ENCODE results near the gene POTEJ.
"Not testable (repeated sequence)": the region's sequence is repeated elsewhere in the genome, so short reads cannot be mapped to it uniquely, and the experiment has no call there.

The POTEJ gene

GRCh38 chr2:130611140-130611539 is at the start of gene POTEJ:
TSS of gene POTEJ (plus strand) at chr2:130611440. CDS start at chr2:130611533, 93 bp downstream.
- not testable (repeated sequence) for DNase-seq (ENCODE audit: low read depth)

GRCh38 chr2:130566165-130566564 is 45.1 kb upstream of the POTEJ start:
- not testable (repeated sequence) for DNase-seq (ENCODE audit: low read depth)

DNA sequence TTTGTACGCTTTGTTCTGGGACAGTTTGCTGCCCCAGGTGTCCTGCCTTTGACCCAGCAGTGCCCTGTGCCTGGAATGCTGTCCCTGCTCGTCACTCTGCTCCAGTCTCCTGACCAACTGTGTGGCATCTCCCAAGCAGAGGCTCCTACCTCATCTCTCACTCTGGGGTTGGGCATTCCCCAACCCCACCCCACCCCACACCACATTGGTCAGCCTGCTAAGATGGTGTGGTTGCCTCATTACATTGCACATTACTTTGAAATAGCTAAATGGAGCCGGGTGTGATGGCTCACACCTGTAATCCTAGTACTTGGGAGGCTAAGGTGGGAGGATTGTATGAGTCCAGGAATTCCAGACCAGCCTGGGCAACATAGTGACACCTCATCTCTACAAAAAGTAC is 39.3 kb upstream of the POTEJ start:
- DNase-seq (ENCODE audit: low read depth) = not testable (repeated sequence)

DNA sequence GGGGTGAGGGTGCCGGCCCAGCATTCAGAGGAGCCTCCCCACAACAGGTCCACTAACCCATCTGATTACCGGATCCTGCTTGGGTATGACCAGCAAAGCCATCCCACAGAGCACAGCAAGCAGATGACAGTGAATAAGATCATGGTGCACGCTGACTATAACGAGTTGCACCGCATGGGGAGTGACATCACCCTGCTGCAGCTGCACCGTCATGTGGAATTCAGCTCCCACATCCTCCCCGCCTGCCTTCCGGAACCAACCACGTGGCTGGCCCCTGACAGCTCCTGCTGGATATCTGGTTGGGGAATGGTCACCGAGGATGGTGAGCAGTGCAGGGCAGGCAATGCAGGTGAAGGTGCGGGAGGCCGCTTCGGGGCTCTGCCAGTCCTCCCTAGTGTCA is 37.0 kb upstream of the POTEJ start:
- DNase-seq (ENCODE audit: low read depth) = not testable (repeated sequence)

- not testable (repeated sequence) for DNase-seq (ENCODE audit: low read depth)
Measured at GRCh38 chr2:130576209-130576784, 34.9 kb upstream of the POTEJ start.

DNA sequence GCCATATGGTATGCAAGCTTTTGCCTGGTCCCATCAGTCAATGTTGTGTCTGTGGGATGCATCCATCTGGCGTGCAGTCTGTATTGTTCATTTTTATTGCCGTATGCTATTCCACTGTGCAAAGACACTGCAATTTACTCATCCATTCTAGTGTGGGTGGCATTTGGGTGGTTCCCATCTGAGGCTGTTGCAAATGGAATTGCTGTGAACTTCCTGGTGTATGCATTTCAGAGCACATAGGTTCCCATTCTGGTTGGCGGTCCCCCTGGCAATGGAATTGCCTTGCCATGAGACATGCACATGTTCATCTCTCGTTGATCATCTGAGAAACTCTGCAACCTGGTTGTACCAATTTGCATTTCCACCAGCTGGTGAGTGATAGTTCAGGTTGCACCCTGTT is 33.7 kb upstream of the POTEJ start:
- DNase-seq (ENCODE audit: low read depth) = not testable (repeated sequence)

- not testable (repeated sequence) for DNase-seq (ENCODE audit: low read depth)
Measured at GRCh38 chr2:130579121-130579520, 32.1 kb upstream of the POTEJ start.

DNA sequence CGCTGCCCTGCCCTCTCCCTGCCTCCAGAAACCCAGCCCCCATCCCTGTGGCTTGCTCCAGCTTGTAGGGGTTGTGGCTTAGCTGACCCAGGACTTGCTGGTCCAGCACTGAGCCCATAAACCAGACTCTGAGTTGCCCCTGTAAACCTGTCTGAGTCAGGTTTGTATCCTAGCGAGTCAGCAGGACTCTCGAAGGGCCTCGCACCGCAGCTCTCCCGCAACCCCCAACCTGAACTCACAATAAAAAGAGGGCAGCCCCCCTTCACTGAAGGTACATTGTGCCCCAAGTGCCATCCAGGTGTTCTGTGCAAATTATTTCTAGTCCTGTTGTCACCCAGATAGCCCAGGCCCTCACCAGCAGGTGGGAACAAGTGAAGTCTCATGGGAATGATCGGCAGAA is 29.7 kb upstream of the POTEJ start:
- DNase-seq (ENCODE audit: low read depth) = not testable (repeated sequence)

- not testable (repeated sequence) for DNase-seq (ENCODE audit: low read depth)
Measured at GRCh38 chr2:130582970-130583369, 28.3 kb upstream of the POTEJ start.

- not testable (repeated sequence) for DNase-seq (ENCODE audit: low read depth)
Measured at GRCh38 chr2:130583582-130583981, 27.7 kb upstream of the POTEJ start.

DNA sequence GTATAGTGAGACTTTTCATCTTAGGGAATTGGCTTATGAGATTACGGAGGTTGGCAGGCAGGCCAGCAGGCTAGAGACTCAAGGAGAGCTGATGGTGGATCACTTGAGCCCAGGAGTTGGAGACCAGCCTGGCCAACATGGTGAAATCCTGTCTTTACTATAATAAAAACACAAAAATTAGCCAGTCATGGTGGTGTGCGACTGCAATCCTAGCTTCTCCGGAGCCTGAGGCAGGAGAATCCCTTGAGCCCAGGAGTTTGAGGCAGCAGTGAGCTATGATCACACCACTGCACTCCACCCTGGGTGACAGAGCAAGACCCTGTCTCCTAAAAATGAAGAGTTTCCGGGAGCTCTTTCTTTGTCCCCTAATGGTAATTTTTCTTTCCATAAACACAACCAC is 26.5 kb upstream of the POTEJ start:
- DNase-seq (ENCODE audit: low read depth) = not testable (repeated sequence)

DNA sequence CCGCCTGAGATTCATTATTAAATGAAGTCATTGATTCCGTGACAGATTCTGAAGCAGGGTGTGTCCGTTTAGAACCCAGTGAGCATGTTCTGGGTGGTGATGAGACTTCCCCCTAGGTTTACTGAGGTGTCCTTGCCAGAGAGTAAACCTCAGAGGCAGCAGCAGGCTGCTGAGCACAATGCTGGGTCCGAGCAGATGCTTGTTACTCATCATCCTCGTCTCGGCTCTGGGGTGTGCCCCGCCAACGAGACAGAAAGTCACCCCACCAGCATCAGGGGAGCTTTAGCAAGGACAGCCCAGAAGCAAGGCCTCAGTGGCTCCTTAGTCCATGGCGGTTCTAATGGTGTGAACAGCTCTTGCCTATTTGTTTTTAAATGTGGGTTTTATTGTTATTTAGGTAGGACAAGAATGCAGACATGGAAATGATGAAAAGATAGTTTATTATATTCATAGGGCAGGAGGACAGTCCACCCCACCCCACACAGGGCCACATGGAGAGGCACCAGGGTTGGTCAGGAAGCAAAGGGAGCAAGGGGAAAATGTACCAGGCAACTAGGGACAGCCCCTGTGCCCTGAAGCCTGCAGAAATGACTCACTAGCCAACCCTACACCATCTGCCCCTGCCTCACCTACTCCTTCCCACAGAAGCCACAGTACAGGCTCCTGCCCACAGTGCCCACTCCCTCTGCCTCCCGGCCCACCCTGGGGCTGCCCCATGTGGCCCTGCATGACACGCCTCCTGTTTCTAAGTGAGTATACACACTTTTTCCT is 22.4 kb upstream of the POTEJ start:
- DNase-seq (ENCODE audit: low read depth) = not testable (repeated sequence)

DNA sequence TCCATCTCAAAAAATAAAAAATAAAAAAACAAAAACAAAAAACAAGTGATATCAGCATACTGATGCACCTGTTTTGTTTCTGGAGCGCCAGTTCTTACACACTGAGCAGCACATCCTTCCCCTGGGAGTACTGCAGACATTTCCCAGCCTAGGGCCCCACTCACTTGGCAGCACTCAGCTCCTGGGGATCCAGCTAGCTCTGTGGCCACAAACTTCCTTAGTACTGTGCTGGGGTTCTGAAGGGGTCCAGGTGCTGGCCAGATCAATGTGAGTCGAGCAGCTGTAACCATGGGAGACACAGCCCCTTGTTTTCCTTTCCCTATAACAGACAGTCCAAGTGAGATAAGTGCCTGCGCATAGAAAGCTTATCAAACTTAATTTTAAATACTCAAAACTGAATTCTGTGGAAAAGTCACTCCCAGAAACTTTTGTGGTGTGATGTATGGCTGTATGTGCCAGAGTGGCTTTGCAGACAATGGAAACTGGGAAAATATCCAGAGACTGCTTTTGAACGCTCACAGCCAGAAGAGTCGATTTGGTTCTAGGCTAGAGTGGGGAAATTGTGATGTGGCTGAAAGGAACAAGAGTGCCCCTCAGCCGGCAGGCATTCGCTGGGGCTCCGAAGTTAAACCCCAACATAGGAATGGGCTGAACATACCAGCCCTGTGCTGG is 20.9 kb upstream of the POTEJ start:
- not testable (repeated sequence) for DNase-seq (ENCODE audit: low read depth)

- not testable (repeated sequence) for DNase-seq (ENCODE audit: low read depth)
Measured at GRCh38 chr2:130590842-130591359, 20.3 kb upstream of the POTEJ start.

GRCh38 chr2:130592791-130593414 is 18.3 kb upstream of the POTEJ start:
- DNase-seq (ENCODE audit: low read depth) = not testable (repeated sequence)

DNA sequence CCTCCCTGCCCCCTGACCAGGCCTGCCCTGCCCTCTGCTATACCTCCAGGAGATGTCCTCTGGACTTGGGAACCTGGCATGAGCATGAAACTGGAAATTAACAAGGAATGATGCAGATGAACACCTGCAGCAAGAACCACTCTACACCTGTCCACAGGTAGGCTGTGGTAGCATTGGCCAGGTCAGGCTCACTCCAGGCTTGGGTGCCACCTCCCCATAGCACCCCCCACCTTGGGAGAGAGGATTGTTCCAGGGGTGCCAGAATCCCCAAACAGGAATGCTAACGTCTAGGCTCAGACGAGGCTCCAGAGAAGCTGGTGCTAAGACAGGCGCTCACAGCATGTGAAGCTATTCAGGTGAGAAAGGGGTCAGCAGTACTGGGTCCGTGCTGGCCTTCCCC is 17.2 kb upstream of the POTEJ start:
- not testable (repeated sequence) for DNase-seq (ENCODE audit: low read depth)

DNA sequence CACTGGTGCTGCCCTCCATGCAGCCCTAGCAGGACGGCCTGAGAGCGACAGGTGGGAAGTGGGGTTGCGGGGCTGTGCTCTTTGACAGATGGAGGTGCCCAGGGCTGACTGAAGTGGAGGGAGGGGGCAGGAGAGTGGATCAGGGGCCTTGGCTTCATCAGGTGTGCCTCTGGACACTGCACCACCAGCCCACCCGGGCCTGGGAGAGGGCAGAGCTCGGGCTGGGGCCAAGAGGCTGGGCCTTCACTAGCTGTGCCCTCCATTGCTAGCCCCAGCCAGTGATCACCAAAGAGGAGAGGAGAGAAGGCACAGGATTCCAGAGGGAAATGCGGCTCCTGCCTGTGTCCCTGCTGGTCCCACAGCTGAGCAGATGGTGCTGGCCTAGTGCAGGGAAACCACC is 14.5 kb upstream of the POTEJ start:
- DNase-seq (ENCODE audit: low read depth) = not testable (repeated sequence)

GRCh38 chr2:130597994-130598393 is 13.2 kb upstream of the POTEJ start:
- DNase-seq (ENCODE audit: low read depth) = not testable (repeated sequence)

DNA sequence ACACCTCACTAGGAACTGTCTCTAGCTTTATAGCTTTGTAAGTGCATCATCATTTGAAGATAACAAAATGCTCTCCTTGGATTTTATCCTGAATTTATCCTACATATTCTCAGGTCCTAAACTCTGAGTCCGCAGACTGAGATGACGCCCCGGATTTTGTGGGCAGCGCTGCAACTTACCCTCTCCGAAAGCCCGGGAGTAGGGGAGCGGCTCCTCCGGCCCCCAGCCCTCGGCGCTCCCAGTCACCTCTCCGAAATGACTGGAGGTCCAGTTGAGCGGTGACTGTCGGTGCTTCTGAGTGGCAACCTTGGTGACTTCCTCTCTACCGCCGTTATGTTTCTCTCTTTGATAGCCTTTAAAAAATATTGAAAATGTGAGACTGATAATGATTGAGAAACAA is 12.8 kb upstream of the POTEJ start:
- not testable (repeated sequence) for DNase-seq (ENCODE audit: low read depth)

- DNase-seq (ENCODE audit: low read depth) = not testable (repeated sequence)
Measured at GRCh38 chr2:130599393-130599792, 11.8 kb upstream of the POTEJ start, which contains the start of gene CFC1. TSS of gene CFC1 (minus strand) at chr2:130599575. CDS start at chr2:130599287, 288 bp downstream.

DNA sequence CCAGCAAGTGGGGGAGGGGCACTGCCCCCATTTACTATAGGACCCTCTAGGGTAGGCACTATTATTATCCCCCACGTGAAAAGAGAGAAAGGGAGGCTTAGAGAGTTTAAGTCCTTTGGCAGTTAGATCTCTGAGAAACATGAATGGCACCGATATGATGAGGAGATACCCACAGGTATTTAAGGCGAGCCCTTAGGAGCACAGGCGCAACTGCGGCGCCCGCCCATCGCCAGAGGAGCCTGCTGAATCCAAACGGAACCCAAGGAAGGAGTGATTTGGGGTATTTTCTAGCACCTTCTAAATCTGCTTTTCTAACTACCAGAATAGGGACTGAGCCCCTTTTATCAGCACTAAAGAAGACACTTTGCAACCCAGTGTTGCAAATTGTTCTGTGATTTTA is 11.3 kb upstream of the POTEJ start:
- DNase-seq (ENCODE audit: low read depth) = not testable (repeated sequence)

Measured in stimulated activated CD8-positive, alpha-beta memory T cell treated with anti-CD3 and anti-CD28 coated beads, Interleukin-12 subunit alpha, Interleukin-12 subunit beta, amount 100 ng/mL, for 4 hours (primary cell).